GM10248 (cell line): ENCODE measurements around the gene PFDN4.

ENCODE experiments used
- CTCF ChIA-PET: fragments of 300-600 bp; sonication (Branson Sonifier 250); formaldehyde crosslinking; extraction: SDS; loops from one replicate; lab custom pipeline; 2021; ENCODE audit warnings: antibody characterized with exemption; lab: Yijun Ruan, JAX
- POLR2A ChIA-PET: fragments of 350-650 bp; sonication (Branson Sonifier 250); formaldehyde crosslinking; extraction: SDS; loops from one replicate; lab custom pipeline; 2020; ENCODE audit warnings: antibody characterized with exemption; lab: Yijun Ruan, JAX
- DNase-seq: peaks from one replicate; pipeline ENCODE4 v3.0.0; 2012; ENCODE audit errors: extremely low spot score
- CTCF ChIP-seq: IDR thresholded peaks from 2 replicates; pipeline ENCODE4 v1.5.1; 2012; ENCODE audit warnings: mild to moderate bottlenecking, low read depth; ENCODE audit errors: extremely low read depth, missing control alignments, control extremely low read depth

Gene PFDN4

GRCh38 chr20:54161821-54162149, 46.1 kb upstream of the PFDN4 start:
- ChIA-PET POLR2A (no interaction called here), CTCF (no interaction called here)
- TF ChIP-seq CTCF: no peak
- no peak for DNase-seq

- CTCF ChIA-PET: no interaction called here
- no peak for DNase-seq
- TF ChIP-seq CTCF: no peak
- POLR2A ChIA-PET: no interaction called here
These were observed 45.4 kb upstream of the PFDN4 start for GRCh38 chr20:54162378-54163009.

GRCh38 chr20:54163402-54163801, 44.5 kb upstream of the PFDN4 start:
- CTCF ChIA-PET: interaction anchor here (1.6 kb wide), 1 partner anchor 60 kb away, joined by 6 read pairs; no protein-coding TSS in a partner anchor
- POLR2A ChIA-PET: no interaction called here
- no peak for TF ChIP-seq CTCF

GRCh38 chr20:54165014-54165413, 42.9 kb upstream of the PFDN4 start:
- CTCF ChIA-PET: interaction anchor here (1.6 kb wide), 1 partner anchor 62 kb away, joined by 6 read pairs; no protein-coding TSS in a partner anchor
- no peak for TF ChIP-seq CTCF
- no peak for DNase-seq
- POLR2A ChIA-PET: no interaction called here

More at GRCh38 chr20:54163402-54163801, 44.5 kb upstream of the PFDN4 start:
- no peak for DNase-seq

GRCh38 chr20:54165803-54166202, 42.1 kb upstream of the PFDN4 start:
- POLR2A ChIA-PET: no interaction called here
- no peak for TF ChIP-seq CTCF
- CTCF ChIA-PET: no interaction called here
- no peak for DNase-seq

- ChIA-PET CTCF (interaction anchor here (0.6 kb wide), 1 partner anchor 9 kb away, joined by 4 read pairs; no protein-coding TSS in a partner anchor), POLR2A (no interaction called here)
- no peak for DNase-seq
- TF ChIP-seq CTCF: no peak
These were observed 40.8 kb upstream of the PFDN4 start for GRCh38 chr20:54166987-54167662.
